Neural progenitor cell (in vitro differentiated cells): Measurements from ENCODE around the gene PTGDS.

ENCODE experiments used
- CTCF ChIP-seq: fragments of 200-600 bp; sonication (generic); IDR thresholded peaks from 2 replicates; pipeline ENCODE4 v1.5.1; 2017; ENCODE audit warnings: antibody characterized with exemption, mild to moderate bottlenecking
- EZH2phosphoT487 ChIP-seq: fragments of 200-600 bp; sonication (generic); IDR thresholded peaks from 2 replicates; pipeline ENCODE4 v1.6.1; 2017; ENCODE audit warnings: antibody characterized with exemption

GRCh38 chr9:136960938-136961275, 16.4 kb upstream of the PTGDS start:
- no peak for TF ChIP-seq CTCF
- TF ChIP-seq EZH2phosphoT487, result no peak
